Measurements from ENCODE around the gene SLC17A6. TPM values are rescaled to one million over a fixed set of nuclear protein-coding genes. Genes with fewer than 3 reads are reported as not detected.

The SLC17A6 gene
- total RNA-seq, 2 experiments from 2014 or later = not detected

DNA sequence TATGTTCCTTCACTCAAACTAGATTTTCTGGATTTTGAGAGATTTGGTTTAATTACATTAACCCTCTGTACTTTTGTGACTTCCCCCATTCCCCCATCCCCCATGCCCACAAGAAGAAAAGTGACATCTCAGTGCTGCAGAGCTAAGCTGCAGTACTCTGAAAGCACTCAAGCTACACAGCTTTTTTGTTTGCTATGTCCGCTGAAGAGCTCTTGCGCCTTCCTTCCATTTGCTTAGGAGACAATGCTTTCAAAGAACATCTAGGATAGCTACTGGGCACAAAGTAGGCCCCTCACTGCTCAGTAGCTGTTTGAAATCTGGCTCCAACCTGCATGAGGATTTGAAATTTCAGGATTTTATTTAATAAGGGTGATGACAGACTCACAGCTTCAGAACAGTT, 69.7 kb downstream of the SLC17A6 start:
- no peak overlapping the region for H3K27ac Mint-ChIP-seq
- ChIA-PET POLR2A (no interaction called here), CTCF (no interaction called here)
- no peaks in the 10 kb centered on the region for H3K27me3 Mint-ChIP-seq
- DNase-seq = no peak
- H3K4me3 Mint-ChIP-seq = no peak overlapping the region
- no peaks in the 10 kb centered on the region for H3K9me3 Mint-ChIP-seq
- H3K36me3 Mint-ChIP-seq (ENCODE audit: low read depth) = no peaks in the 10 kb centered on the region
- H3K4me1 Mint-ChIP-seq = no peaks in the 10 kb centered on the region

DNA sequence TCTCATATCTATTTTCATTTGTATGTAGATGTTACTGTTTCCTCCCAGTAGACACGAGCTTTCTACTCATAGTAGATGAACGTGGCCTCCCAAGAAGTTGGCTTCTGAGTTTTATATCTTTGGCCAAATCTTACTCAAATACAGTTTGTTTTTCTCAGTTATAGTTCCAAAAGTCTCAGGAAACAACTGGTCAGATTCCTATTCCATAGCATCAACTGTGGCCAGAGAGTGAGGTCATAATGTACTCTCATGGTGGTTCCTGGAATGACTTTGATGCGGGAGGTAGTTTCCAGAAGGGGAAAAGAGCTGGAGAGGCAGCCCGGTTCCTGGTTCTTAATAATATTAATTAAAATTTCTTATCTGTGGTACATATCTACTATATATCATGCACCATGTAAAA, 77.3 kb downstream of the SLC17A6 start:
- ChIA-PET CTCF (no interaction called here), POLR2A (no interaction called here)
- H3K4me3 Mint-ChIP-seq = no peak overlapping the region
- no peaks in the 10 kb centered on the region for H3K9me3 Mint-ChIP-seq
- no peak overlapping the region for H3K27ac Mint-ChIP-seq
- no peaks in the 10 kb centered on the region for H3K36me3 Mint-ChIP-seq (ENCODE audit: low read depth)
- peaks cover 3% of the 10 kb centered on the region for H3K27me3 Mint-ChIP-seq
- H3K4me1 Mint-ChIP-seq = no peaks in the 10 kb centered on the region
- DNase-seq = no peak

DNA sequence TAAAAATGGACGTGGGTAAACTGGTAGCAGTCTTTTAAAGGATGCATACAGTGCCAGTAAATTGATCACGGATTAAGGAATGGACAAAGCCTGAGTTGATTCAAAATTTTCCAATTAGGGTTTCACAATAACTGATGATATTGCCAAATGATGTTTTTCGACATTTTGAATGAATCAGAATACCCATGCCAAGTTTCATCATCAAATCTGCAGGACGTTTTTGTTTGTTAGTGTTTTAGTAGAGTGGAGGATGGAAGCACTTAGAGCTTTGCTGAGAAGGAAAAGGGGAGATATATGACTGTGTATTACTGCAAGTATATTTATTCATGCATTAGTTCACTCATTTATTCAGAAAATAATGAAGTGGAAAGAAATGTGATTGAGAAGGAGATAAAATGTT, 78.3 kb downstream of the SLC17A6 start:
- CTCF ChIA-PET = no interaction called here

DNA sequence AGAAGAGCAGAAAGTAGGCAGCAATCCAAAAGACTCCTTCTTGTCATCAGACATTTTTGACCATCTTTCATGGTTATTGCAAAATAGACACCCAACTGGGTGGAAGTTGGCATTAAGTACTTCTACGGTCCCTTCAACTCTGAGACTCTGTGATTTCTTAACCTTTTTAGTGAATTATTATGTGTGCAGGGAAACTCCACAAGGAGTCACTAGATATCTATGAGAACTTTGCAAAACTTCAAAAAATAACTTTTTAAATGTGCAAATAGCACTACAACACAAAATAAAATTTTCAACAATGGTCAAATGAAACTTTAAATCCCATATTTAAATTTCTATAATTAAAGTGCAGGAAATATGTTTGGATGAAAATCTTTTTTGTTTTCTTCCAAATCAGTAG, 88.7 kb downstream of the SLC17A6 start:
- H3K27ac Mint-ChIP-seq = no peak overlapping the region
- peaks cover 2% of the 10 kb centered on the region for H3K27me3 Mint-ChIP-seq
- H3K4me3 Mint-ChIP-seq = no peak overlapping the region
- DNase-seq = no peak
- ChIA-PET CTCF (no interaction called here), POLR2A (no interaction called here)
- H3K4me1 Mint-ChIP-seq = peaks cover 2% of the 10 kb centered on the region
- H3K36me3 Mint-ChIP-seq (ENCODE audit: low read depth) = no peaks in the 10 kb centered on the region
- H3K9me3 Mint-ChIP-seq = no peaks in the 10 kb centered on the region

More for the DNA sequence above, 78.3 kb downstream of the SLC17A6 start:
- DNase-seq = no peak
- POLR2A ChIA-PET = no interaction called here
- H3K4me3 Mint-ChIP-seq = no peak overlapping the region
- H3K9me3 Mint-ChIP-seq = no peaks in the 10 kb centered on the region
- no peaks in the 10 kb centered on the region for H3K36me3 Mint-ChIP-seq (ENCODE audit: low read depth)
- peaks cover 3% of the 10 kb centered on the region for H3K27me3 Mint-ChIP-seq
- no peaks in the 10 kb centered on the region for H3K4me1 Mint-ChIP-seq
- no peak overlapping the region for H3K27ac Mint-ChIP-seq

Other genes starting within 250 kb of the SLC17A6 start
- under 1 TPM; 0.12 TPM for gene ANO5, start 145.3 kb upstream of the SLC17A6 start, total RNA-seq